ENCODE data around the gene MRPL45.

The MRPL45 gene

GRCh38 chr17:38333635-38334295 lies 36.8 kb downstream of the MRPL45 start:
- H3K4me1 Mint-ChIP-seq = no peaks in the 10 kb centered on the region
- DNase-seq (ENCODE audit: low spot score in 2 of 2) (peak; percentile 53 to 78), ATAC-seq (peak; percentile 54)
- H3K9me3 Mint-ChIP-seq = no peaks in the 10 kb centered on the region
- no peak overlapping the region for H3K27ac Mint-ChIP-seq
- H3K36me3 Mint-ChIP-seq = no peaks in the 10 kb centered on the region
- no peak overlapping the region for H3K4me3 Mint-ChIP-seq

- Mint-ChIP-seq H3K4me1 (no peaks in the 10 kb centered on the region), H3K36me3 (no peaks in the 10 kb centered on the region), H3K9me3 (no peaks in the 10 kb centered on the region), H3K27ac (no peak overlapping the region), H3K4me3 (no peak overlapping the region)
- DNase-seq (ENCODE audit: low spot score in 2 of 2) = no peak
- ATAC-seq = no peak
Observed at GRCh38 chr17:38334480-38335364, 37.8 kb downstream of the MRPL45 start.

GRCh38 chr17:38336838-38337237 lies 39.9 kb downstream of the MRPL45 start:
- no peak for DNase-seq (ENCODE audit: low spot score in 2 of 2)
- Mint-ChIP-seq H3K27ac (no peak overlapping the region), H3K36me3 (no peaks in the 10 kb centered on the region), H3K4me3 (no peak overlapping the region), H3K9me3 (no peaks in the 10 kb centered on the region), H3K4me1 (no peaks in the 10 kb centered on the region)
- no peak for ATAC-seq

GRCh38 chr17:38338053-38338452 lies 41.1 kb downstream of the MRPL45 start:
- Mint-ChIP-seq H3K4me1 (no peaks in the 10 kb centered on the region), H3K27ac (no peak overlapping the region), H3K36me3 (no peaks in the 10 kb centered on the region), H3K9me3 (no peaks in the 10 kb centered on the region), H3K4me3 (no peak overlapping the region)
- ATAC-seq (no peak), DNase-seq (ENCODE audit: low spot score in 2 of 2) (no peak)

- H3K27ac Mint-ChIP-seq = no peak overlapping the region
- no peak overlapping the region for H3K4me3 Mint-ChIP-seq
- H3K9me3 Mint-ChIP-seq = no peaks in the 10 kb centered on the region
- no peaks in the 10 kb centered on the region for H3K36me3 Mint-ChIP-seq
- H3K4me1 Mint-ChIP-seq = no peaks in the 10 kb centered on the region
- ATAC-seq = no peak
- no peak for DNase-seq (ENCODE audit: low spot score in 2 of 2)
Observed at GRCh38 chr17:38338535-38338934, 41.6 kb downstream of the MRPL45 start.

- no peak overlapping the region for H3K27ac Mint-ChIP-seq
- DNase-seq (ENCODE audit: low spot score in 2 of 2) (no peak), ATAC-seq (no peak)
- no peaks in the 10 kb centered on the region for H3K9me3 Mint-ChIP-seq
- no peak overlapping the region for H3K4me3 Mint-ChIP-seq
- no peaks in the 10 kb centered on the region for H3K4me1 Mint-ChIP-seq
- H3K36me3 Mint-ChIP-seq = no peaks in the 10 kb centered on the region
Observed at GRCh38 chr17:38339891-38340290, 42.9 kb downstream of the MRPL45 start.

GRCh38 chr17:38341035-38341721 lies 44.2 kb downstream of the MRPL45 start:
- Mint-ChIP-seq H3K4me1 (no peaks in the 10 kb centered on the region), H3K4me3 (no peak overlapping the region), H3K36me3 (no peaks in the 10 kb centered on the region), H3K27ac (no peak overlapping the region), H3K9me3 (no peaks in the 10 kb centered on the region)
- DNase-seq (ENCODE audit: low spot score in 2 of 2) (no peak), ATAC-seq (no peak)

- no peak overlapping the region for H3K27ac Mint-ChIP-seq
- H3K9me3 Mint-ChIP-seq = no peaks in the 10 kb centered on the region
- no peak for ATAC-seq
- H3K4me3 Mint-ChIP-seq = no peak overlapping the region
- no peaks in the 10 kb centered on the region for H3K4me1 Mint-ChIP-seq
- no peaks in the 10 kb centered on the region for H3K36me3 Mint-ChIP-seq
- DNase-seq (ENCODE audit: low spot score in 2 of 2) = no peak
Observed at GRCh38 chr17:38342886-38343607, 46.1 kb downstream of the MRPL45 start.

- H3K4me3 Mint-ChIP-seq = no peak within 1 kb of the TSS
- no peaks in the 10 kb centered on the region for H3K9me3 Mint-ChIP-seq
- DNase-seq (ENCODE audit: low spot score in 2 of 2) (no peak), ATAC-seq (no peak)
- no peaks in the 10 kb centered on the region for H3K36me3 Mint-ChIP-seq
- no peak within 1 kb of the TSS for H3K27ac Mint-ChIP-seq
- H3K4me1 Mint-ChIP-seq = peaks cover 1% of the 10 kb centered on the region
Observed at GRCh38 chr17:38343608-38344419, 46.8 kb downstream of the MRPL45 start, which contains the start of gene GPR179. TSS of gene GPR179 (minus strand) at chr17:38343956. CDS start at chr17:38343789, 167 bp downstream.

GRCh38 chr17:38344420-38344745 lies 47.4 kb downstream of the MRPL45 start:
- DNase-seq (ENCODE audit: low spot score in 2 of 2) (no peak), ATAC-seq (no peak)
- no peak overlapping the region for H3K27ac Mint-ChIP-seq
- no peak overlapping the region for H3K4me3 Mint-ChIP-seq
- no peaks in the 10 kb centered on the region for H3K9me3 Mint-ChIP-seq
- no peaks in the 10 kb centered on the region for H3K36me3 Mint-ChIP-seq
- peaks cover 6% of the 10 kb centered on the region for H3K4me1 Mint-ChIP-seq

GRCh38 chr17:38345743-38346142 lies 48.8 kb downstream of the MRPL45 start:
- Mint-ChIP-seq H3K36me3 (no peaks in the 10 kb centered on the region), H3K4me1 (peaks cover 14% of the 10 kb centered on the region), H3K4me3 (no peak overlapping the region), H3K9me3 (no peaks in the 10 kb centered on the region), H3K27ac (no peak overlapping the region)
- no peak for ATAC-seq
- no peak for DNase-seq (ENCODE audit: low spot score in 2 of 2)

GRCh38 chr17:38349097-38349730 lies 52.2 kb downstream of the MRPL45 start:
- no peaks in the 10 kb centered on the region for H3K9me3 Mint-ChIP-seq
- no peaks in the 10 kb centered on the region for H3K36me3 Mint-ChIP-seq
- no peak overlapping the region for H3K4me3 Mint-ChIP-seq
- peaks cover 28% of the 10 kb centered on the region for H3K4me1 Mint-ChIP-seq
- peak; percentile 60 for ATAC-seq
- DNase-seq (ENCODE audit: low spot score in 2 of 2) = peak; percentile 77 to 92
- no peak overlapping the region for H3K27ac Mint-ChIP-seq

GRCh38 chr17:38350035-38350434 lies 53.1 kb downstream of the MRPL45 start:
- peak overlapping the region; percentile 81 for H3K4me3 Mint-ChIP-seq
- peaks cover 36% of the 10 kb centered on the region for H3K4me1 Mint-ChIP-seq

More at GRCh38 chr17:38350035-38350434, 53.1 kb downstream of the MRPL45 start:
- DNase-seq (ENCODE audit: low spot score in 2 of 2) (no peak), ATAC-seq (no peak)
- no peak overlapping the region for H3K27ac Mint-ChIP-seq
- H3K36me3 Mint-ChIP-seq = no peaks in the 10 kb centered on the region
- no peaks in the 10 kb centered on the region for H3K9me3 Mint-ChIP-seq

Measured in stimulated activated effector memory CD8-positive, alpha-beta T cell treated with anti-CD3 and anti-CD28 coated beads, Interleukin-12 subunit alpha, Interleukin-12 subunit beta, amount 100 ng/mL, for 72 hours (primary cell).